Endothelial cell of coronary artery (primary cell): ENCODE results near the gene ELOVL7. TPM values are rescaled to one million over a fixed set of nuclear protein-coding genes. Genes with fewer than 3 reads are reported as not detected.

ENCODE experiments used
- total RNA-seq: library from RNA; depleted of rRNA; stranded (reverse); fragments of >200 nt; gene quantifications from 2 replicates; pipeline ENCODE4 v1.2.3, GENCODE V29; 2014

ELOVL7 gene
- total RNA-seq = under 0.01 TPM in 2 replicates

GRCh38 chr5:60843936-60844905 lies at the start of gene ELOVL7:
ELOVL7 (minus strand) TSS chr5:60844269; CDS start chr5:60787397, 56,872 bp downstream.

Other genes with a start within 250 kb of the ELOVL7 start
- gene DEPDC1B, start 144.1 kb downstream of the ELOVL7 start, total RNA-seq = 4.7 and 12.2 TPM in 2 replicates
- gene ERCC8, start 100.8 kb upstream of the ELOVL7 start, total RNA-seq = 12.2 and 13.0 TPM in 2 replicates
- 21.2 and 24.0 TPM in 2 replicates for gene NDUFAF2, start 100.9 kb upstream of the ELOVL7 start, total RNA-seq